Astrocyte (in vitro differentiated cells and primary cell): ENCODE results near the gene FAM229A.

ENCODE experiments used
- CTCF ChIP-seq: IDR thresholded peaks from 2 replicates; pipeline ENCODE4 v1.5.1; 2011; ENCODE audit warnings: low read depth, mild to moderate bottlenecking, inconsistent platforms, low read length, moderate library complexity; ENCODE audit not compliant: insufficient read depth
- EZH2 ChIP-seq: IDR thresholded peaks from 2 replicates; pipeline ENCODE4 v1.6.1; 2012; ENCODE audit warnings: mild to moderate bottlenecking, low read length, inconsistent platforms; ENCODE audit not compliant: insufficient read depth

- TF ChIP-seq EZH2 (no peak), CTCF (no peak)
Observed at GRCh38 chr1:32377541-32378220, 15.4 kb upstream of the FAM229A start.
